ENCODE measurements around the gene KLHL2. TPM values are rescaled to one million over a fixed set of nuclear protein-coding genes. Genes with fewer than 3 reads are reported as not detected.
"Not testable (repeated sequence)": the region's sequence is repeated elsewhere in the genome, so short reads cannot be mapped to it uniquely, and the experiment has no call there.

Gene KLHL2
- total RNA-seq, 5 donors from 2014 or later (not counting 1 experiment from before 2014, with no cell fraction given): 18.9 to 24.6 (median 21.1) TPM

DNA sequence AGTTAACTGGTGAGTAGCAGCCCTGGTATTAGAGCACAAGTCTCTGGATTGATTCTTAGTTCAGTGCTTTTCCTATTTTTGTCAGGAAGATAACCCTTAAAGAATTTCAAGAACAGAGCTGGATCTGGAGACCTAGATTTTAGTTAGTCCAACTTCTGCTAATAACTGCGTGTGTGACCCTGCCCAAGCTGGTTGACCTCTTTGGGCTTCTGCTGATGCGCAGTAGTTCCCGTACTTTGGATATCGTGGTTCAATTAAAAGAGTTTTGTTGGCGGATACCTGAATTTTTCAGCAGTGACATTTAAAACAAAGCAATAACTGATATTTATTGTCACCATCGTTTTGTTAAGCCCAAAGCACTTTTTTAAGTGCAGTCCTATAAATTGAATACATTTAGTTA, 129.4 kb downstream of the KLHL2 start:
- H3K9me3 ChIP-seq: no peaks in the 10 kb centered on the region
- Mint-ChIP-seq H3K4me3 (no peak overlapping the region), H3K4me1 (peaks cover 16 to 33% (median 23%) of the 10 kb centered on the region in 3 donors), H3K36me3 (peaks cover 32% of the 10 kb centered on the region), H3K27ac (no peak overlapping the region), H3K27me3 (no peaks in the 10 kb centered on the region), H3K9me3 (no peaks in the 10 kb centered on the region)
- H3K36me3 ChIP-seq (ENCODE audit: control insufficient read depth in 2 of 2, extremely low read depth in 1 of 2, insufficient read depth in 1 of 2, low read length in 1 of 2): peaks cover 0 to 39% of the 10 kb centered on the region in 2 donors
- ATAC-seq (replicated peaks in 1 of 4): no peak
- no peak for DNase-seq
- H3K27ac ChIP-seq (ENCODE audit: low read length): no peak overlapping the region
- 100% methylated on average over 3 of the region's 6 CpGs for WGBS (ENCODE audit: insufficient coverage)
- no peaks in the 10 kb centered on the region for H3K27me3 ChIP-seq (replicated peaks in 1 of 2; ENCODE audit: control insufficient read depth in 2 of 2, extremely low read depth in 1 of 2, insufficient read depth in 2 of 2, low read length in 1 of 2)
- no peaks in the 10 kb centered on the region for H3K4me1 ChIP-seq (ENCODE audit: control insufficient read depth in 1 of 2, extremely low read depth in 1 of 2, insufficient read depth in 2 of 2, low read length in 2 of 2)
- H3K4me3 ChIP-seq (ENCODE audit: control insufficient read depth in 1 of 2, extremely low read depth in 1 of 2, low read length in 1 of 2): no peak overlapping the region
- ChIA-PET CTCF (no interaction called here), POLR2A (no interaction called here)

DNA sequence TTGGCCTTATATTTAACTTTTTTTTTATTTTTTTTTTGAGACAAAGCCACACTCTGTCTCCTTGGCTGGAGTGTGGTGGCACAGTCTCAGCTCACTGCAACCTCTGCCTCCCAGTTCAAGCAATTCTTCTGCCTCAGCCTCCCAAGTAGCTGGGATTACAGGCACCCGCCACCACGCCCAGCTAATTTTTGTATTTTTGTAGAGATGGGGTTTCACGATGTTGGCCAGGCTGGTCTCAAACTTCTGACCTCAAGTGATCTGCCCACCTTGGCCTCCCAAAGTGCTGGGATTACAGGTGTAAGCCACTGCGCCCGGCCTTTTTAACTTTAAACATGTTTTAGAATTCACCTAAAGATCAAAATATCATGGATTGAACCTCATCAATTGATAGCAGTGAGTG, 135.0 kb downstream of the KLHL2 start:
- ChIA-PET POLR2A (interaction anchor here in 1 of 2 donors (0.7 kb wide), 1 partner anchor 9 kb away, joined by 7 read pairs; no protein-coding TSS in a partner anchor), CTCF (interaction anchor here in 1 of 2 donors (0.6 to 2.9 kb wide), 5 partner anchors 9 to 235 kb away, joined by 3 to 14 read pairs (median 3); partner anchors contain the start of gene TMEM192)
- peaks cover 23% of the 10 kb centered on the region for H3K36me3 Mint-ChIP-seq
- not testable (repeated sequence) for H3K27ac ChIP-seq (ENCODE audit: low read length); H3K4me1 Mint-ChIP-seq; H3K9me3 ChIP-seq; H3K27me3 ChIP-seq (replicated peaks in 1 of 2; ENCODE audit: control insufficient read depth in 2 of 2, extremely low read depth in 1 of 2, insufficient read depth in 2 of 2, low read length in 1 of 2); ATAC-seq (replicated peaks in 1 of 4); H3K9me3 Mint-ChIP-seq; H3K4me3 Mint-ChIP-seq; DNase-seq; H3K4me3 ChIP-seq (ENCODE audit: control insufficient read depth in 1 of 2, extremely low read depth in 1 of 2, low read length in 1 of 2); H3K27me3 Mint-ChIP-seq; H3K4me1 ChIP-seq (ENCODE audit: control insufficient read depth in 1 of 2, extremely low read depth in 1 of 2, insufficient read depth in 2 of 2, low read length in 2 of 2)
- H3K36me3 ChIP-seq (ENCODE audit: control insufficient read depth in 2 of 2, extremely low read depth in 1 of 2, insufficient read depth in 1 of 2, low read length in 1 of 2): peaks cover 0 to 29% of the 10 kb centered on the region in 2 donors
- WGBS (ENCODE audit: insufficient coverage): 100% methylated on average over 1 of the region's 5 CpGs
- H3K27ac Mint-ChIP-seq: peak overlapping the region in 1 of 2 donors; percentile 22

DNA sequence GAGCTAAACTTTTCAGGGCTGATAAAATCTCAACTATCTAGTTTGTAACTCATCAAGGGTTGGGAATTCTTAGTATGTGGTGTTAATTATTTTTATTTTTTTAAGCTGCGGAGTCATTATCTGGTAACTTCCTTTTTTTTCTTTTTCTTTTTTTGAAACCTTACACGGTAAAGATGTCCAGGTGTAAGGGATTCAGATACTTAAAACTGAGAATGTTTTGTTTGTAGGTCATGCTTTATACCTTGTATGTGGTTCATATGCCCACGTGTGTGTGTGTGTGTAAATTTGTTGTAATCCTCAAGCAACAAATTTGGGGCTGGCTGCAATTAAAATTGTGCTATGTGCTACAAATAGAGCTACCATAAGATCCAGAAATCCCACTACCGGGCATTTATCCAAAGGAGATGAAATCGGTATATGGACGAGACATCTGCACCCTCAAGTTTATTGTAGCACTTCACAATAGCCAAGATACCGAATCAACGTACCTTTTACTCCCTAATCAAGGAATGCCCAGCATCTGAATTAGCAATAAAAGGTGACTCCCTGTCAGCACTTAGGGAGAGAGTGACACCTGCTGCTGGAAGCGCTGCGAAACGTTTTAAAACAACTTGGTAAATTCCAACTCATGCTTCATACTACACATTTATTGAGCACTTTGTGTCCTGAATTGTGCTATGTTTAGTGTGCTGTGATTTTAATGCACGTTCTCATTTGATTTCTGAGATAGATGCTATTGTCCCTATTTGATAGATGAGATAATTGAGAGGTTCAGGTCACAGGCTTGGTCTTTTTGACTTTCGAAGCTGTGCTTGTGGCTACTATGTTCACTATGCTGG, 136.2 kb downstream of the KLHL2 start:
- Mint-ChIP-seq H3K27ac (peak overlapping the region in 1 of 2 donors; percentile 1), H3K4me1 (no peaks in the 10 kb centered on the region), H3K27me3 (no peaks in the 10 kb centered on the region), H3K36me3 (peaks cover 20% of the 10 kb centered on the region), H3K9me3 (no peaks in the 10 kb centered on the region), H3K4me3 (no peak overlapping the region)
- POLR2A ChIA-PET: no interaction called here
- H3K27me3 ChIP-seq (replicated peaks in 1 of 2; ENCODE audit: control insufficient read depth in 2 of 2, extremely low read depth in 1 of 2, insufficient read depth in 2 of 2, low read length in 1 of 2): no peaks in the 10 kb centered on the region
- H3K4me3 ChIP-seq (ENCODE audit: control insufficient read depth in 1 of 2, extremely low read depth in 1 of 2, low read length in 1 of 2): no peak overlapping the region
- 100% methylated on average over 1 of the region's 13 CpGs for WGBS (ENCODE audit: insufficient coverage)
- H3K36me3 ChIP-seq (ENCODE audit: control insufficient read depth in 2 of 2, extremely low read depth in 1 of 2, insufficient read depth in 1 of 2, low read length in 1 of 2): peaks cover 0 to 26% of the 10 kb centered on the region in 2 donors
- no peaks in the 10 kb centered on the region for H3K9me3 ChIP-seq
- no peaks in the 10 kb centered on the region for H3K4me1 ChIP-seq (ENCODE audit: control insufficient read depth in 1 of 2, extremely low read depth in 1 of 2, insufficient read depth in 2 of 2, low read length in 2 of 2)
- DNase-seq (peak in 11 of 35 experiments; percentile 4 to 41 (median 18)), ATAC-seq (replicated peaks in 1 of 4) (no peak)
- no peak overlapping the region for H3K27ac ChIP-seq (ENCODE audit: low read length)
- CTCF ChIA-PET: interaction anchor here (0.6 to 2.9 kb wide), 7 partner anchors 10 to 246 kb away, joined by 3 to 14 read pairs (median 3); partner anchors contain the start of gene TMEM192 (in 1 of the 2)

DNA sequence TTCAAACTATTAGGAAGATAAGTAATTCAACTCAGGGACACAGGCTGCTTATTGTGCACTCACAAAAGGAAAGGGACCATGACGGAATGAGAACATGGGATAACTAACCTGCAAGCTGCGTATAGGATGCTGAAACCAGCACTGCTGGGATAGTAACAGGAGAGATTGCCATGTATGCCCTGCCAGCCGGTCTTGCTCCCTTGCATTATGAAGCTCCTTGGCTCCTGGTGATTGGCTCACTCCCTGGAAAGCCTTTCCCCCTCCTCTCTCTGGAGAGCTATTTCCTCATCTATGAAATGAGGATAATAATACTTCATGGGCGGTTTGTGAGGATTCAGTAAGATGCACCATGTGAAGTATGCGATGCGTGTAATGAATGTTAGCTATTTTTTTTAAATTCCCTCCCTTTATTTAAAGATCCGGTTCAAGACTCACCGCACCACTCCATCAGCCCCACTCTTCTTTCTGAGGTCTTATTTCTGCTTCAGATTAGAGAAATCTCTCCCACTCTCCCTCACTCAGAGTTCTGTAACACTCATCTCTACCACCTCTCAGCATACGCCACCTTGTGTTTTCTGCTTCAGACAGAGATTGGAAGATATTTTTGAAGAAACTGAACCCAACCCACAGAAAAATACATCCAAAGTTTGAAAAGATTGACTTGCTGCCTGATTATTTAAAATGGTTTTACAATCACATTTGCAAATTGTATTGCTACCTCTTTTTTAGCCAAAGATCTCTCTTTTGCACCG, 138.5 kb downstream of the KLHL2 start:
- H3K4me3 Mint-ChIP-seq: no peak overlapping the region
- no peak overlapping the region for H3K4me3 ChIP-seq (ENCODE audit: control insufficient read depth in 1 of 2, extremely low read depth in 1 of 2, low read length in 1 of 2)
- peaks cover 2% of the 10 kb centered on the region in 2 donors for H3K27me3 Mint-ChIP-seq
- H3K27ac ChIP-seq (ENCODE audit: low read length): no peak overlapping the region
- ChIA-PET POLR2A (no interaction called here), CTCF (interaction anchor here in 1 of 2 donors (0.6 kb wide), 1 partner anchor 100 kb away, joined by 3 read pairs; no protein-coding TSS in a partner anchor)
- no peak for DNase-seq
- no peaks in the 10 kb centered on the region for H3K27me3 ChIP-seq (replicated peaks in 1 of 2; ENCODE audit: control insufficient read depth in 2 of 2, extremely low read depth in 1 of 2, insufficient read depth in 2 of 2, low read length in 1 of 2)
- no peaks in the 10 kb centered on the region for H3K4me1 ChIP-seq (ENCODE audit: control insufficient read depth in 1 of 2, extremely low read depth in 1 of 2, insufficient read depth in 2 of 2, low read length in 2 of 2)
- no peak for ATAC-seq (replicated peaks in 1 of 4)
- H3K9me3 Mint-ChIP-seq: no peaks in the 10 kb centered on the region
- H3K36me3 Mint-ChIP-seq: peaks cover 13% of the 10 kb centered on the region
- WGBS (ENCODE audit: insufficient coverage): 96% methylated on average over 3 of the region's 10 CpGs
- peaks cover 0 to 11% of the 10 kb centered on the region in 2 donors for H3K36me3 ChIP-seq (ENCODE audit: control insufficient read depth in 2 of 2, extremely low read depth in 1 of 2, insufficient read depth in 1 of 2, low read length in 1 of 2)
- H3K27ac Mint-ChIP-seq: no peak overlapping the region
- H3K9me3 ChIP-seq: no peaks in the 10 kb centered on the region
- no peaks in the 10 kb centered on the region for H3K4me1 Mint-ChIP-seq

DNA sequence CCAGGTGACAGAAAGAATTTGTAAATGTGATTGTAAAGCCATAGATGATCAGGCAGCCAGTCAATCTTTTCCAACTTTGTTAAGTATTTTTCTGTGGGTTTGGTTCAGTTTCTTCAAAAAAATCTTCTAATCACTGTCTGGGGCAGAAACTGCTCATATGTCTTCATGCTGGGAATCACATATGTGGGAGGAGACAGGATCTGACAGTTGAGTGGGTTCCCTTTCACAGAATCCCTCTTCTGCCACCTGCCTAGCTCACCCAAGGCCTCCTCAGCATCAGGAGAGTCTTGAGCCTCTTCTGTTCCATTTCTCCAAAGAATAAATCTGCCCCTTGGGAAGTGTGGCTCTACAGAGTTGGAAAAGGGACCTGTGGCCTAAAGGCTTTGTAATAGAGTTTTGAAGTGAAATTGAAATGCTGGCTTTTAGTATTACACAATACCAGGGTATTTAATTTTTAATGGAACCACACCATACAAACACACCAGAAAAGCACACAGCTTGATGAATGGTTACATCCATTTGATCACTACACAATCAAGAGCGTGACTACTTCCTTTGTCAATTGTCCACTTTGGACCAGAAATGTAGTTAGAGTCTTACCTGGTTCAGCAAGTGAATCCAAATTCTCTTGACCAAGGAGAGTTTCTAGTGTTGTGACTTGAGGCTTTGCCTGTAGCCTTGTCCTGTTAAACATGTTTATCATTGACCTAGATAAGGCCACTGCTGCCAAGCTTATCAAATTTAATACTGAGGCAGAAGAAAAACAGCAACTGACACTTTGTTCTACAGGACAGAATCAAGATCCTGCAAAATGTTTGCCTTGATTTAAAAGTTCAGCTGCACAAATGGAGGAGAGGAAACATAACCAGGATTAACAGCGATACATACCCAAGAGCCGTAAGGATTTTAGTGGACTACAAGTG, 140.5 kb downstream of the KLHL2 start:
- Histone ChIP-seq H3K27ac (ENCODE audit: low read length) (no peak overlapping the region), H3K36me3 (ENCODE audit: control insufficient read depth in 2 of 2, extremely low read depth in 1 of 2, insufficient read depth in 1 of 2, low read length in 1 of 2) (peaks cover 0 to 6% of the 10 kb centered on the region in 2 donors), H3K4me3 (ENCODE audit: control insufficient read depth in 1 of 2, extremely low read depth in 1 of 2, low read length in 1 of 2) (no peak overlapping the region), H3K4me1 (ENCODE audit: control insufficient read depth in 1 of 2, extremely low read depth in 1 of 2, insufficient read depth in 2 of 2, low read length in 2 of 2) (no peaks in the 10 kb centered on the region), H3K9me3 (no peaks in the 10 kb centered on the region), H3K27me3 (replicated peaks in 1 of 2; ENCODE audit: control insufficient read depth in 2 of 2, extremely low read depth in 1 of 2, insufficient read depth in 2 of 2, low read length in 1 of 2) (peaks cover 0 to 10% of the 10 kb centered on the region in 2 experiments)
- Mint-ChIP-seq H3K9me3 (no peaks in the 10 kb centered on the region), H3K4me3 (no peak overlapping the region), H3K27me3 (peaks cover 12% of the 10 kb centered on the region in 2 donors), H3K36me3 (peaks cover 12% of the 10 kb centered on the region), H3K27ac (no peak overlapping the region), H3K4me1 (no peaks in the 10 kb centered on the region)
- ATAC-seq (replicated peaks in 1 of 4) (no peak), DNase-seq (no peak)
- POLR2A ChIA-PET: no interaction called here
- CTCF ChIA-PET: interaction anchor here in 1 of 2 donors (0.6 kb wide), 1 partner anchor 272 kb away, joined by 4 read pairs; no protein-coding TSS in a partner anchor
- no CpG with 5 or more reads among the region's 3 CpGs for WGBS (ENCODE audit: insufficient coverage)

All from T-cell (primary cell).